ENCODE results near the gene GSK3A. TPM values are rescaled to one million over a fixed set of nuclear protein-coding genes. Genes with fewer than 3 reads are reported as not detected.

GSK3A gene
- total RNA-seq, 1 experiment from 2014 or later: 25.0 TPM

DNA sequence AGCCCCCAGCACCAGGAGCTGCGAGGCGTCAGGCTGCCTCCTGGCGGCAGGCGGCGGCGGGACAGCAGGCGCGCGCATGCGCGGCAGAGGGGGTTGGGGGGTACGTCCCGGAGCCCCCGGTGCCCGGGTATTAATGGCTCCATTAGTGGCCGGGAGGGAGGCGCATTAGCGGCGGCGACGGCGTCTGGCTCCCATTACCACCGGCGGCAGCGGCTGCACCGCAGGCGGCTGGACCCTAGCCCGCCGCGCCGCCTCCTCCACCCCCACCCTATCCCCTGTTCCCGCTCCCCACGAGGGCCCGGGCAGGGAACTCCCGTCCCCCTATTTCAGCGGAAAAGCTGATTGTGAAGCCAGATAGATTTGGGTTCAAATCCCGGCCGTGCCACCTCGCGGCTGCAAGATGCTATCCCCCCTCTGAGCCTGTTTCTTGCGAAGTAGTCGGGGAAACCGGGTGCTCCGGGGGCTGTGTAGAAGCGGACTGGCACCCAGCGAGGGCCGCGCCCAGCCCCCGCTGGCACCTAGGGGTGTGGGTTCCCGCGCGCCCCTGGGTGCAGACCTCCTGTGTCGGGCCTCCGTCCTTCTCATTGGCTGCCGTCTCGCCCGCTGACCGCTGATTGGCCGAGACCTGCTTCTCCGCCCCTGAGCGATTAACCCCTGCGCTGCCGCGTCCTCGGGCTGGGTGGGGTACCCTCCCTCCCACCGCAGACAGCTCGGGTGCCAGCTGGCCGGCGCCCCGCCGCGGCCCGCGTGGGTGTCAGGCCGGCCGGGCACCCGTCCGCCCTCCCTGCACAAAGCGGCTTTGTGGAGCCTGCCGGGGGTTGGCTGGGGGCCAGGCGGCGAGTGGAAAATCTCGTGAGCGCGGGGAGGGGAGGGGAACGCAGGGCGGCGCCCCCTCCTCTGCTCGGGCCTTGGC lies 37.8 kb upstream of the GSK3A start:
- H3K4me3 ChIP-seq (ENCODE audit: low read length): no peak overlapping the region
- no peak overlapping the region for H3K27ac ChIP-seq (ENCODE audit: low read length)
- no peaks in the 10 kb centered on the region for H3K9me3 ChIP-seq (ENCODE audit: low read length)
- TF ChIP-seq EZH2 (IDR thresholded peaks at IDR 0.05; ENCODE audit: low read length, unreplicated experiment): no peak
- no peak for TF ChIP-seq EZH2phosphoT487 (IDR thresholded peaks at IDR 0.05; ENCODE audit: borderline replicate concordance, low read length)
- no peak for TF ChIP-seq CTCF (conservative IDR thresholded peaks at IDR 0.05; ENCODE audit: low read depth, low read length)
- no peaks in the 10 kb centered on the region for H3K4me1 ChIP-seq (ENCODE audit: insufficient read depth, low read length)
- DNase-seq (no peak), ATAC-seq (no peak)
- intact Hi-C loops (cut with micrococcal nuclease): no loop called here
- ChIA-PET POLR2A (ENCODE audit: unreplicated experiment) (no interaction called here), CTCF (no interaction called here)
- H3F3A ChIP-seq (ENCODE audit: low read length, unreplicated experiment): no peaks in the 10 kb centered on the region
- H3K79me2 ChIP-seq (ENCODE audit: low read length): no peaks in the 10 kb centered on the region
- H4K20me1 ChIP-seq (ENCODE audit: low read length): no peaks in the 10 kb centered on the region
- H3K27me3 ChIP-seq (ENCODE audit: low read length): no peaks in the 10 kb centered on the region
- H3K9me2 ChIP-seq (replicated peaks; ENCODE audit: low read length): no peaks in the 10 kb centered on the region
- no peak overlapping the region for H3K4me2 ChIP-seq (ENCODE audit: low read length)
- H3K36me3 ChIP-seq (ENCODE audit: low read depth, low read length): no peaks in the 10 kb centered on the region
- H3K9ac ChIP-seq (ENCODE audit: low read length): no peak overlapping the region
- no peak overlapping the region for H2AFZ ChIP-seq (ENCODE audit: low read length)
- no TSS peak for BruUV-seq (replicated peaks)

DNA sequence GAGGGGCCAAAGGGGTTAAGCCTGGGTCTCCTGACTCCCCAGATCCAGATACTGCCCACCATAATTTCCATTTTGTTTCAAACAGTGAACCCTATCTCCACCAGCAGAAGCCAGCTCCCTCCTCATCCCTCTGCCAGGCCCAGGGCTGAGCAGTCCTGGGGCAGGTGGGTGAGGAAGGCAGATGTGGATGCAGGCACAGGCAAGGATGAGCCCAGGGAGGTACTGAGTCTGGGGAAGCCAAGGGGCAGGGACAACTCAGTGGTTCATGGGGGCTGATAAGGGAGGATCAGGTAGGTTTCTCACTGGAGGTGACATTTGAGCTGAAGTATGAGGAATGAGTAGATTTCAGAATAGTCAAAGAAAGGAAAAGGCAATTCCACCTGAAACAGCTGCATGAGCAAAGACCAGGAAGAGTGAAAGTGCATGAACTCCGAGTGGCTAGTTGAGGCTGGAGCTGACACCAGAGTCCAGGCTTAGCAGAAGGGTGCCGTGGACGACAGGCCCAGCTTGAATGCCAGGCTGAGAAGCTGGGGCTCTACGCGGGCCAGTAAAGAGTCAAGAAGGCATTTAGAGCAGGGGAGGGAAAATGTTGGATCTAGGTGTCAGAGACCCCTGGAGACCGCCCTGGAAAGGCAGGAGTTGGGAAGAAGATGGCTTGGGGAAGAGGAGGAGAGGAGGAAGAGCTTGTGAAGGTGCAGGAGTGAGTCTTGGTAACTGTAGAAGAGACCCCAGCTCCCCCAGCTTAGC lies 36.9 kb upstream of the GSK3A start:
- H3K4me2 ChIP-seq (ENCODE audit: low read length): no peak overlapping the region
- ATAC-seq: no peak
- no peaks in the 10 kb centered on the region for H3K9me2 ChIP-seq (replicated peaks; ENCODE audit: low read length)
- CTCF ChIA-PET: no interaction called here
- H3K27me3 ChIP-seq (ENCODE audit: low read length): no peaks in the 10 kb centered on the region
- H3F3A ChIP-seq (ENCODE audit: low read length, unreplicated experiment): no peaks in the 10 kb centered on the region
- no TSS peak for BruUV-seq (replicated peaks)
- H3K36me3 ChIP-seq (ENCODE audit: low read depth, low read length): no peaks in the 10 kb centered on the region
- POLR2A ChIA-PET (ENCODE audit: unreplicated experiment): no interaction called here
- no peak overlapping the region for H3K9ac ChIP-seq (ENCODE audit: low read length)
- no peak overlapping the region for H2AFZ ChIP-seq (ENCODE audit: low read length)
- no peaks in the 10 kb centered on the region for H3K4me1 ChIP-seq (ENCODE audit: insufficient read depth, low read length)
- no peak overlapping the region for H3K4me3 ChIP-seq (ENCODE audit: low read length)
- TF ChIP-seq EZH2phosphoT487 (IDR thresholded peaks at IDR 0.05; ENCODE audit: borderline replicate concordance, low read length) (no peak), EZH2 (IDR thresholded peaks at IDR 0.05; ENCODE audit: low read length, unreplicated experiment) (no peak), CTCF (conservative IDR thresholded peaks at IDR 0.05; ENCODE audit: low read depth, low read length) (no peak)
- DNase-seq: no peak
- H3K27ac ChIP-seq (ENCODE audit: low read length): no peak overlapping the region
- H4K20me1 ChIP-seq (ENCODE audit: low read length): no peaks in the 10 kb centered on the region
- no peaks in the 10 kb centered on the region for H3K79me2 ChIP-seq (ENCODE audit: low read length)
- no peaks in the 10 kb centered on the region for H3K9me3 ChIP-seq (ENCODE audit: low read length)
- intact Hi-C loops (cut with micrococcal nuclease): no loop called here
